GM19372 (cell line): ENCODE data around the gene WDR53.
"Not testable (repeated sequence)": the region's sequence is repeated elsewhere in the genome, so short reads cannot be mapped to it uniquely, and the experiment has no call there.

ENCODE experiments used
- ATAC-seq: cut with Tn5 transposase; IDR thresholded peaks from one replicate; pipeline ENCODE4 v1.9.1; 2021; ENCODE audit warnings: mild to moderate bottlenecking, low read depth, moderate library complexity; ENCODE audit not compliant: unreplicated experiment

WDR53 gene

GRCh38 chr3:196568246-196569002 lies at the start of gene WDR53, which contains the start of gene FBXO45:
WDR53 (minus strand) TSS chr3:196568554; CDS start chr3:196561475, 7,079 bp downstream.
FBXO45 (plus strand) TSS chr3:196568660; CDS start chr3:196568985, 325 bp downstream.
- ATAC-seq: peak; percentile 93

GRCh38 chr3:196617256-196617655 lies 48.9 kb upstream of the WDR53 start:
- ATAC-seq: no peak

GRCh38 chr3:196615234-196615633 lies 46.9 kb upstream of the WDR53 start:
- not testable (repeated sequence) for ATAC-seq

GRCh38 chr3:196611761-196612483 lies 43.6 kb upstream of the WDR53 start:
- ATAC-seq: no peak

GRCh38 chr3:196609805-196610515 lies 41.6 kb upstream of the WDR53 start:
- ATAC-seq: no peak

GRCh38 chr3:196609343-196609775 lies 41.0 kb upstream of the WDR53 start:
- ATAC-seq: no peak

- no peak for ATAC-seq
These were observed 40.3 kb upstream of the WDR53 start for GRCh38 chr3:196608693-196609092.

GRCh38 chr3:196604548-196604947 lies 36.2 kb upstream of the WDR53 start:
- no peak for ATAC-seq

GRCh38 chr3:196603683-196604082 lies 35.3 kb upstream of the WDR53 start:
- no peak for ATAC-seq

GRCh38 chr3:196602673-196603072 lies 34.3 kb upstream of the WDR53 start:
- ATAC-seq: no peak

- ATAC-seq: no peak
These were observed 32.0 kb upstream of the WDR53 start for GRCh38 chr3:196600359-196600758.

- ATAC-seq: no peak
These were observed 31.4 kb upstream of the WDR53 start for GRCh38 chr3:196599734-196600128.

GRCh38 chr3:196597971-196598733 lies 29.8 kb upstream of the WDR53 start:
- ATAC-seq: not testable (repeated sequence)

- no peak for ATAC-seq
These were observed 28.0 kb upstream of the WDR53 start for GRCh38 chr3:196596355-196596754.

- ATAC-seq: no peak
These were observed 21.9 kb upstream of the WDR53 start for GRCh38 chr3:196590279-196590678.

GRCh38 chr3:196585044-196585757 lies 16.8 kb upstream of the WDR53 start:
- no peak for ATAC-seq

GRCh38 chr3:196572389-196572788 lies 4.0 kb upstream of the WDR53 start:
- ATAC-seq: no peak

GRCh38 chr3:196570332-196570731 lies 2.0 kb upstream of the WDR53 start:
- not testable (repeated sequence) for ATAC-seq

- ATAC-seq: peak; percentile 35
These were observed 706 bp upstream of the WDR53 start for GRCh38 chr3:196569003-196569516.
